HCT116 (cell line): Measurements from ENCODE around the gene ORMDL3.
"Not testable (repeated sequence)": the region's sequence is repeated elsewhere in the genome, so short reads cannot be mapped to it uniquely, and the experiment has no call there.

Source experiments
- CTCF ChIP-seq, 3 experiments: fragments of 200-600 bp in 1 of 3; sonication (generic) in 1 of 3; IDR thresholded peaks in 2 of 3; conservative IDR thresholded peaks in 1 of 3; 2 replicates each; pipeline ENCODE4 v1.5.1; 2012 to 2017; ENCODE audit warnings: low read depth in 2 of 3, low read length in 2 of 3, antibody characterized with exemption in 1 of 3, borderline replicate concordance in 1 of 3, control low read depth in 1 of 3, mild to moderate bottlenecking in 1 of 3, mixed read lengths in 1 of 3, mixed run types in 1 of 3, moderate library complexity in 1 of 3; ENCODE audit not compliant: insufficient read depth in 1 of 3
- POLR2AphosphoS5 ChIP-seq: IDR thresholded peaks from 2 replicates; pipeline ENCODE4 v1.6.1; 2011; ENCODE audit warnings: mild to moderate bottlenecking, low read depth, low read length, moderate library complexity
- ZFX ChIP-seq: fragments of 450-650 bp; IDR thresholded peaks from 2 replicates; pipeline ENCODE4 v1.6.1; 2017

- TF ChIP-seq ZFX; POLR2AphosphoS5; CTCF (IDR thresholded peaks at IDR 0.05 in 2 of 3, conservative IDR thresholded peaks at IDR 0.05 in 1 of 3; ENCODE audit: borderline replicate concordance in 1 of 3, insufficient read depth in 1 of 3, low read depth in 2 of 3, low read length in 2 of 3): not testable (repeated sequence)
Observed at GRCh38 chr17:39948489-39948828, 21.1 kb upstream of the ORMDL3 start.
